ENCODE data around the gene SLC18A2.

The SLC18A2 gene

GRCh38 chr10:117313641-117314040 lies 72.7 kb downstream of the SLC18A2 start:
- no peak for DNase-seq (ENCODE audit: low spot score)

DNA sequence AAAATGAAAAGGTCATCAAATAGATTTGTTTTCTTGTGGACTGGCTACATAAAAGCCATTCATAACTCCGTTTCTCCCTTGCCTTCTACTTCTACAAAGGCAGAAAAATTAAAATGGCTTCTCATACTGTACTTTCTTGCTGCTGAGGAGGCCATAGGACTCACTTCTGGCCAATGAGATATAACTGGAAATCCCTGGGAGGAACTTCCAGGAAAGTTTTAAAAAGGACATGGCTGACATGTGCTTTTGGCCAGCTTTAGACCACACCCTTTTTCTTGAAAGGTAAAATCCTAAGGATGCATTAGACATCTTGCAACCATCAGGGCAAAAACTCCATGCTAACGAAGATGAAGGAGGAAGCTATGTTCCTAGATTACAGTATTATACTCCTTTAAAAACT lies 75.8 kb downstream of the SLC18A2 start:
- DNase-seq (ENCODE audit: low spot score): no peak

DNA sequence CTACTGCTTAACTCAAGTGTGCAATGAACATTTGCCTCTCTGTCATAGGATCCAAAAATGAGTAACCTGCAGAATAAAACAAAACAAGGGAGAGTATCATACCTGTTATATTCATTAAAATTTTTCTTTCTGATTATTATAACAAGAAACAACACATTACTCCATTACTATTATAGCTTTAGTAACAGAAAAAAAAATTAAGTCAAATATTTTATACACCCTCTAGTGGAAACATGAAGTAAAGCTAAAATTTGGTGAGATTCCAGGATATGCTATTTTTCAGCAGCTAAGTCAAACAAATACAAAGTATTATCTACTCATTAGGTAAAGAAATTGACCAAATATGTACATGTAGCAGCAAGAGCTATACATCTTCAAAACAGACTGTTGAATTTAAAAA lies 78.0 kb downstream of the SLC18A2 start:
- DNase-seq (ENCODE audit: low spot score): no peak

DNA sequence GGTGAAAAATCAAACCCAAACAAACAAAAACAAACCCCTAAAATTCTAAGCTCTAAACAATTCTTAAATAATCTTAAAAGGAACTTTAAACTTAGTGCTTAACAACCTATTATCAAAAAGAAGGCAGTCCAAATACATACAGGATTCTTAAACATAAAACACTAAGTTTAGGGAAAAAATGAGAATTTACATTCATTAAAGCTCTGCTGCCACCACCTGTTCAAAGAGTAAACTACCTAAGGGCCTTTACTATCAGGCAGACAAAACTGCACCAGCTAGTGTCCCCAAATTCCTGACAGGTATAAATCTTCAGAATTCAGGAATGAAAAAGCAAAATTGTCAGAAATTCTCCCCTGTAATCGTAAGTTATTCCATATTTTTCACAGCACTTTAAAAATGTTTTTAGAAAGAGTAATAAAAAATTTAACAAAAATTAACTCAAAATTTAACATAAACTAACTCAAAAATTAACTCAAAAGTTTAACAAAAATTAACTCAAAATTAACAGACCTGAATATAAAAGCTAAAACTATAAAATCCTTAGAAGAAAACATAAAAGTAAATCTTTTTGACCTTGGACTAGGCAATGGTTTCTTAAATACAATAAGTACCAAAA lies 79.2 kb downstream of the SLC18A2 start:
- DNase-seq (ENCODE audit: low spot score): no peak

DNA sequence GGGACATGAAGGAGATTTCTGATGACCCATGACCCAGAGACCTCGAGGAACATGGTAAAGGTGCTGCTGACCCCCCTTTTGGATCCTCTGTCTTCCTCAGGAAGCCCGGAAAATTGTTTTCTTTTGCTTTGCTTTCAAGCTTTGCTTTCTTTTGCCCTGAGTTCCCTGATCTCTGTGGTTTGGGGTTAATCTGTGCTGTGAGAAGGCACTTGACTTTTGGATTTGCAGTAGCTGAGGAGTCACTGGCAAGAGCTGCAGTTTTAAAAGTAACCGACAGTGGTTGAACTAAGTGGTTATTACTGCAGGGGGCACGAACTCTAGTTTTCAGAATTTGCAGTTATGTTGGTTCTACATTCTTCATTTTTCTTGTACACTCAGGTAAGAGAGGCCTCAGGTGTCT lies 81.3 kb downstream of the SLC18A2 start:
- no peak for DNase-seq (ENCODE audit: low spot score)

- DNase-seq (ENCODE audit: low spot score): no peak
These were observed 83.5 kb downstream of the SLC18A2 start for GRCh38 chr10:117324367-117324766.

- no peak for DNase-seq (ENCODE audit: low spot score)
These were observed 86.3 kb downstream of the SLC18A2 start for GRCh38 chr10:117327262-117327661.
